ENCODE measurements around the gene CRB2.

Gene CRB2

DNA sequence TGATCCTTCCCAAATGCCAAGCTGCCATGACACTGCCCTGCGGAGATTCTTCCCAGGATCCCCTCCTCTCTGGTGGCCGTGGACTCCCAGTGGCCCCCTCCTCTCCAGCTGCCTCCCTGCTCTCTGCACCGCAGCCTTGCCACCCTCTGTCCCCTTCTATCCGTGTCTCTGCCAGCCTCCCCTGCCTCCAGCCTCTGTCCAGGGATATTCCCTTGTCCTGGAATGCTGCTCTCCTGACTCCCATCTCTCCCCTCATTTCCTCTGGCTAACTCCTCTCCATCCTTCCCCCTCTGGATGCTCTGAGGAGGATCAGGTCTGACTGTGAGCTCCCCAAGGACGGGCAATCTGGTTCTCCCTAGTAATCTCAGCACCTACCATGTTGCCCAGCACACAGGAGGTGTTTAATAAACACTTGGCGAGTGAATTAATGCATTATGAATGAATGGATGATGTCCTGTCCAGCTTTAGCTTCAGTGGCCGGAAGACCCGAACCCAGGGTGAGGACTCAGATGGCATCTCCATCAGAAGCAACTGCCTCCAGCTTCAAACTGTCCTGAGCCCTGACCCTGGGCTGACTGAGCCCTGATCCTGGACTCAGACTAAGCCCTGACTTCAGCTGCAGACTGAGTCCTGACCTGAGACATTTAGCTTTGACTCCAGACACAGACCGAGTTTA is 7.5 kb upstream of the CRB2 start:
- no peak for DNase-seq

- DNase-seq = no peak
These were observed 7.0 kb upstream of the CRB2 start for GRCh38 chr9:123349033-123349432.

- peak; percentile 9 for DNase-seq
These were observed 6.1 kb upstream of the CRB2 start for GRCh38 chr9:123349691-123350480.

GRCh38 chr9:123350590-123351310 is 5.2 kb upstream of the CRB2 start:
- DNase-seq = no peak

DNA sequence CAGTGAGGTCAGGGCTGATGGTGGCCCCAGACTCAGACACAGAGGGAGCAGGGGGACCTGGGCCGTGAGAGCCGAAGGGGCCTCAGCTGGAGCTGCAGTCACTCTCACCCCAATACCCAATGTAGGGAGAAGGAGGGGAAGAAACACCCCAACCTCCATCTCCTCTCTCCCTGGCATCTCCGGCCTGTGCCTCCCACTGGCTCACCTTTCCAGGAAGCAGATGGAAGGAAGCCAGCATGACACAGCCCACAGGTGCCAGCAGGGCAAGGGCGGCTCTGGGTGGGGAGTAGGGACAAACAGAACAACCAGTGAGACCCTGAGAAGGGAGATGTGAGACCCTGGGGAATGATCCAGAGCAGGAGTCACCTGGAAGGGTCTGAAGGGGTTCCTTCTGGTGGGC is 3.0 kb upstream of the CRB2 start:
- no peak for DNase-seq

DNA sequence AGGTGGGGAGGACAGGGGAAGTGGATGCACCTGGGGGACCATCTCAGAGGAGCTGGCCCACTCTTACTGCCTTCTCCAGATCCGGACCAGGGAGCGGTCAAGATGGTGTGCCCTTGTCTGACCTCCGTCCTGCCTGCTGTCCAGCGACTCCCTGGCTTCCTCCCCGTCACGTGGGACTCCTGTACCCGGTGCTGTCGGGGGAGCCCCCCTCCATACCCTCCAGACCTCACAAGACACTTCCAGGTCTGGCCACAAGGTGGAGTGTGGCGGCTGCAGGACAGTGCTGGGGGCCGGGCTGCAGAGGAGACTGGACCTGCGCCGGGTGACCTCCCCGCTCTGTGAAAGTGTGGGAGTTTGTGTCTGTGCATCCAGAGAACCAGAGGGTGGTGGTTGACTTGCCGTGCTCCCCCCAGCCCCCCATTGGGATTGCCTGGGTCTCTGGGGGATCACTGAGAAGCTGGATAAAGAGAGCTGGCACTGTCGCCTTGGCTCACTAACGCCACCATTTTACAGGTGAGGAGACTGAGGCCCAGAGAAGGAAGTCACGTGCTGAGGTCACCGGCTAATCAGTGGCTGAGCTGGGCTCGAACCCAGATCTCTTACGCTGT is 1.9 kb upstream of the CRB2 start:
- peak; percentile 42 for DNase-seq

DNA sequence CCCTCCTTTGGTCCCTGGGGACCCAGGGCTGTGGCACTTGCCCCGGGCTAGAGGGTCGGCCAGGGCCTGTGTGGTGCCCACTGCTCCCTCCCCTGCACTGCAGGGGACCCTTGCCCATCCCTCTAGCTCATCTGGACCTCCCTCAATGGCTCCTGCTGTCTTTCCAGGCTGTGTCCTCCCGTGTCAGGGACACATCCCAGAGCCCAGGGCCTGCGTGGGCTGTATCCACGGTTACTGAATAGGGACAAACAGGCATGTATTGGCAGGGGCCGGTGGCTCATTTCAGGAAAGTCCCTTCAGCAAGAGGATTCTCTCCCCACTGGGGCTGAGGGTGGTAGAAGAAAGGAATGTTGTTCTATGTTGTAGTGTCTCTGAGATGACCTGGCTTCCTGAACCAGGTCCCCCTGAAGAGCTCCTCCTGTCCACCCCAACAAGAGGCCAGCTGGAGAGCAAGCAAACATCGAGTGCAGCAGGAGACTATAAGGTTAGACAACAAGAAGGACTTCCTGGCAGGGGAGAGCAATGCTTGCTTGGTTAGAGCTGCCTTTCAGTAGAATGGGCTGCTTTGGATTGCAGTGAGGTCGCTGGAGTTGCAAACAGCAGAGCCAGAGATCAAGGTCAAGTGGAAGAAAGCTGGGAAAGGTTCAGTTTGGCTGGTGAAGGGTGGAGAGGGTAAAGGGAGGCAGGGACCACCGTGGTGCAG is 1.0 kb upstream of the CRB2 start:
- DNase-seq = no peak

- DNase-seq = no peak
These were observed 1.1 kb downstream of the CRB2 start for GRCh38 chr9:123356851-123357742.

DNA sequence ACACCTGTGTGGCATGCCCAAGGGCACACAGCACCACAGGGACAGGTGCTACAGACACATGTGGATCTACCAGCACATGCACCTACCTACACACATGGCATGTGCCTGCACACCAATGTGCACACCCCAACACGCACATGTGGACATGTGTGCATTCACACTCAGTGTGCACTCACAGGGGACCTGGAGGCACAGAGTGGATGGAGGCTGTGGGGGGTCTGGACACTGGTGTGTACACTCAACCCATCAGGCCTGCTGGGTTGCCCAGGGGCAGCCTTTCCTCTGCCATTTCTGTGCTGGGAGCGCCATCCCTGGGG is 1.7 kb downstream of the CRB2 start:
- no peak for DNase-seq

DNA sequence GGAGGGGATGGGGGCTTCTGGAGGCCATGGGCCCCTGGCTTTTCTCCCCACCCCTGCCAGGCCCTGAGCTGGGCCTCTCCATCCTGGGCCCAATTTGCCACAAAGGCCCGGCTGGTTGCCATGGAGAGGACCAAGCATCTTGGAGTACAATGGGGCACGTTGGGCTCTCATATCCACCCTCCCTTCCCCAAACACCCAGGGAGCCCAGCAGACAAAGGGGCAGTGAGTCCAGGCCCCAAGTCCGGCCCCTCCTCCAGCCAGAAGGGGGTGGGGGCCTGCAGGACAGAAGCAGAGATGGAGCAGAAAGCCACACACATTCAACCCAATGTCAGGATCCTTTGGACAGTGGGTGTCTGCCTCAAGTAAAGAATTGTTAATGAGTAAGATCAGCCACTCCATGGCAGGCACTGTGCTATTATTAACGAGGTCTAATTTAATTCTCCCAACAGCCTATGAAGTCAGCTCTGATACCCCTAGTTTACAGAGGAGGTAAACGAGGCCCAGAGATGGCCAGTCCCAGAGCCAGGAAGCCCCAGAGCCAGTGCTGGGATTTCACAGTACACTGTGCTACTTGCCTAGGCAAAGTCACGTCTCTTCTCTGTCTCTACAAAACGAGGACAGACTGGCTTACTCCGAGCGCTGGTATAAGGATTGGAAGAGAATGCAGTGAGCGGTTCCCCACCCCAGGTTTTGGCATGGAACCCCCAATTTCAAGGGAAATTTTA is 2.3 kb downstream of the CRB2 start:
- no peak for DNase-seq

GRCh38 chr9:123359106-123359505 is 3.1 kb downstream of the CRB2 start:
- no peak for DNase-seq

- DNase-seq = no peak
These were observed 3.5 kb downstream of the CRB2 start for GRCh38 chr9:123359546-123359945.

- DNase-seq = no peak
These were observed 4.4 kb downstream of the CRB2 start for GRCh38 chr9:123360161-123361085.

DNA sequence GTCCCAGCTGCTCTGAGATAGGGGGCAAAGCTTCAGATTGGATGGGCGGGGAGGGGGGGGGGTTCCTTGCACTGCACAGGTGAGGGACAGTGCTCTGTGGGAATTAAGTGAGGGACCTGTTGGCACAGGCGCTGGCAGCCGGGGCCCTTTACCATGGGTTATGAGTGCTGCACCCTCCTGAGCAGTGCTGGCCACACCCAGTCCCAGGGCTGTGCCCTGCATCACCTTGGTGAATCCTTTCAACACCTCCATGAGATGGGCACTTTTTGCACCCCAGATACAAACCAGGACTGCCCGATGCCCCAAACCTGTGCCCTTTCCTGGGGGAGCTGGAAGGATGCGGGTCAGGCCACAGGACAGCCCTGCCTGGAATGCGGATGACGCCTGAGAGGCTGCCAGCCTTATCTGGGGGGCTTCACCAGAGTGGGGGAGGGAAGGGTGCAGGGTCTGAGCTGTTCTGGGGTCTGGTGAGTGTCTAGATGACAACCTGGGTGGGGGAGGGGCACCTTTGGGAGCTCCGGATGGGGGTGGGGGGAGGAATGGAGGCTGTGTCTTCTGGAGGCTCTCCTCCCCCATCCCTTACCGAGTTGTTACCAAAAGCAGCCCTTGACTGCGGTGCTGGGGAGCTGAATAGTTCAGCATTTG is 5.2 kb downstream of the CRB2 start:
- DNase-seq = no peak

GRCh38 chr9:123361731-123362510 is 5.9 kb downstream of the CRB2 start:
- DNase-seq = no peak

DNA sequence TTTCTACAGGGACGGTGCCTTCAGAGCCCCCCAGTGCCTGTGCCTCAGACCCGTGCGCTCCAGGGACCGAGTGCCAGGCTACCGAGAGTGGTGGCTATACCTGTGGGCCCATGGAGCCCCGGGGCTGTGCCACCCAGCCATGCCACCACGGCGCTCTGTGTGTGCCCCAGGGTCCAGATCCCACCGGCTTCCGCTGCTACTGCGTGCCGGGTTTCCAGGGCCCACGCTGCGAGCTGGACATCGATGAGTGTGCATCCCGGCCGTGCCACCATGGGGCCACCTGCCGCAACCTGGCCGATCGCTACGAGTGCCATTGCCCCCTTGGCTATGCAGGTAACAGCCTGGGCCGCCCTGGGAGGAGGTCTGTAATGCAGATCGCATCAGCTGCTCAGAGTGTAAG is 6.9 kb downstream of the CRB2 start:
- no peak for DNase-seq

DNA sequence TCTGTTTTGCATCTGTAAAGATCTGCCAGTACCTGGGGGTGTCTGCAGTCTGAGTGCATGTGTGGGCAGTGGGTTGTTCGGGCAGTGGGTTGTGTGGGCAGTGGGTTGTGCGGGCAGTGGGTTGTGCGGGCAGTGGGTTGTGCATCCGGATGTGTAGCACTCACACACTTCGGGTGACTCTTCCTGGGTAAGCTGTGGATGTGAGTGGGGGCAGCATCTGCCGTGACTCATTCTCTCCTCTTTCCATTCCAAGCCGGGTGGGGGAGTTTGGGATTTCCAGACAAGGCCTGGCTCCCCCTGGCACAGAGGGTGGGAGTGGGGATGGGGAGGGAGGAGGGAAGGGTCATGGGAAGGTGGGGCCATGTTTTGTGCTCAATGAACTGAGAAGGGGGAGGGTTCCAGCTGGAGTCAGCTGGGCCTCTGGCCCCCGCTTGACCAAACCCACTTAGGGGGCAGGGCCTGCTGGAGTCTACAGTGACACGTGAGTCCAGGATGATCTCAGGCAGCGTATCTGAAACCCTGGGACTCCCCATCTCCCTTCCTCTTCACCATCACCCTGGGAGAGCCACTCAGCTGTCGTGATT is 8.3 kb downstream of the CRB2 start:
- no peak for DNase-seq

DNA sequence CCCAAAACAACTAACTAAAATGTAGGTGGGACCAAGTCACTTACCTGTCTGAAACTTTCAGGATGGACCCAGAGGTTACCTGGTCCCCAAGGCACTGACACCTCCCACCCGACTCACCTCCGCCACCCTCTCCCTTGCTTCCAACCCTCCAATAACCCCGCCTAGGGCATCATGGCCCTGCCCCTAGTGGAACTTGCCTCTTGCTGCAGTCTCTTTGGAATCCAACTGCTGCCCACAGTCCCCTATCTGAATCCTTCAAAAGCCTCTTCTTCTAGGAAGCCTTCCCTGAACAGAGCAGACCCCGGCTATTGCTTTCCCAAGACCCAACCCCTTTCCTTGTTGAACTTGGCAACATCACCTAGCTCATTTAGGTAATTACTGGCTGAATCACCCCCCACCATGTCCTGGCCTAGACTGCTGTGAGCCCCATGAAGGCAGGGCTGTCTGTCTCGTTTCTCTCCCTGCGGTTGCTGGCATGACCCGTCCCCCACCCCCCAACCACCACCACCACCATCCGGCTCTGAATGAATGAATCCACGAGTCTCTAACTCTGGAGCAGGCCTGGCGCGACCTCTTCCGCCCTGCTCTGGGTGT is 9.4 kb downstream of the CRB2 start:
- DNase-seq = no peak

Measured in amniotic stem cell (primary cell).